Mucosa of descending colon (tissue), 3 donors: ENCODE measurements around the gene CARHSP1. TPM values are rescaled to one million over a fixed set of nuclear protein-coding genes. Genes with fewer than 3 reads are reported as not detected.
"Not testable (repeated sequence)": the region's sequence is repeated elsewhere in the genome, so short reads cannot be mapped to it uniquely, and the experiment has no call there.

Experiments used
- ATAC-seq: fragments of 200-7000 bp; cut with Tn5 transposase; one replicate; pipeline ENCODE4 v1.9.1; 2020; ENCODE audit warnings: mild to moderate bottlenecking, moderate library complexity
- DNase-seq, 3 donors: peaks; one replicate each; pipeline ENCODE4 v3.0.0-alpha.2; 2020
- H3K36me3 ChIP-seq: fragments of 200-600 bp; one replicate; pipeline ENCODE4 v1.8.0; 2021; ENCODE audit warnings: low read depth, mild to moderate bottlenecking
- H3K4me1 ChIP-seq: fragments of 200-600 bp; one replicate; pipeline ENCODE4 v1.8.0; 2021; ENCODE audit warnings: low read depth, mild to moderate bottlenecking
- H3K4me3 ChIP-seq: fragments of 200-600 bp; one replicate; pipeline ENCODE4 v1.8.0; 2021; ENCODE audit warnings: mild to moderate bottlenecking
- H3K9me3 ChIP-seq: fragments of 200-600 bp; one replicate; pipeline ENCODE4 v1.8.0; 2021; ENCODE audit warnings: mild to moderate bottlenecking
- CTCF ChIP-seq: fragments of 200-600 bp; IDR thresholded peaks from one replicate; pipeline ENCODE4 v1.8.0; 2022; ENCODE audit warnings: antibody characterized with exemption, mild to moderate bottlenecking
- intact Hi-C, 2 donors: fragments of 100-400 bp; cut with DNase I in 1 of 2; cut with micrococcal nuclease in 1 of 2; formaldehyde crosslinking; loops; one replicate each; pipeline versions ENCODE4 v1.11.0 to v1.11.1; 2022; cut with DNase I, micrococcal nuclease
- total RNA-seq, 3 donors: library from RNA; stranded (reverse); fragmentation: NEBNext Ultra II Directional in 2 of 3; extraction: Animal tissue kit (Norgen Biotek cat#: 25700) in 2 of 3; gene quantifications; one replicate each; pipeline versions ENCODE4 v1.2.1 to v1.2.4, GENCODE V29; 2021 to 2023
- donor health status: DM: no; HTN: no; CAD: no; lungs with moderate emphysema.
- donor health status: DM: no; HTN: no; CAD: no.
- donor health status: DM: no; HTN: yes; CAD: no.

Gene CARHSP1
- total RNA-seq, 3 donors from 2014 or later, result 42.7 to 69.4 (median 56.8) TPM

DNA sequence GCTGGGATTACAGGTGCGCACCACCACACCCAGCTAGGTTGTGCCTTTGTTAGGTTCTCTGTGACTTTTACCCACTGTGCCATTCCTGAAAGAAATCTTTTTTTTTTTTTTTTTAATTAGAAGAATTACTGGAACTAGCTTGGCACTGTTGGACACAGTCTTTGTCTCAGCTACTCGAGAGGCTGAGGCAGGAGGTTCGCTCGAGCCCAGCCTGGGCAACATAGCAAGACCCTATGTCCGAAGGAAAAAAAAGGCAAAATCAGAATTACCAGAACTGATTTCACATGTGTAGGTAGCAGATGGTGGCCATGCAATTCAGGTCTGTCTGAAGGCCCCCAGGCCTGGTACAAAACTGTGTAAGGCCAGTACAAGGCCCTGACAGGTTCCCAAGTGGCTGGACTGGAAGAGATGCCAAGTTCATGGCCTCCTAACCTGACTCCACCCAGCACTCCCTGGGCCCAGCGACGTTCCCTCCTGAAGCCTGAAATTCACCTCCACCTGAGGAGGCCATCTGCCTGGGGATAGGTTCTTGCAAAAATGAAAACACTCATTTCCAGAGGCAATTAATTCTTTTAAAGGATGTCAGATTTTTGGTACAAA lies 23.0 kb downstream of the CARHSP1 start:
- Histone ChIP-seq H3K4me1 (no peaks in the 10 kb centered on the region), H3K9me3 (no peaks in the 10 kb centered on the region), H3K4me3 (no peak overlapping the region), H3K36me3 (peaks cover 10% of the 10 kb centered on the region)
- no peak for TF ChIP-seq CTCF
- ATAC-seq (no peak), DNase-seq (no peak)
- intact Hi-C loops, result no loop called here

- H3K4me3 ChIP-seq, ATAC-seq, H3K36me3 ChIP-seq, H3K9me3 ChIP-seq, H3K4me1 ChIP-seq, intact Hi-C loops, DNase-seq: not testable (repeated sequence)
Observed at GRCh38 chr16:8843296-8843695, 25.5 kb downstream of the CARHSP1 start.

DNA sequence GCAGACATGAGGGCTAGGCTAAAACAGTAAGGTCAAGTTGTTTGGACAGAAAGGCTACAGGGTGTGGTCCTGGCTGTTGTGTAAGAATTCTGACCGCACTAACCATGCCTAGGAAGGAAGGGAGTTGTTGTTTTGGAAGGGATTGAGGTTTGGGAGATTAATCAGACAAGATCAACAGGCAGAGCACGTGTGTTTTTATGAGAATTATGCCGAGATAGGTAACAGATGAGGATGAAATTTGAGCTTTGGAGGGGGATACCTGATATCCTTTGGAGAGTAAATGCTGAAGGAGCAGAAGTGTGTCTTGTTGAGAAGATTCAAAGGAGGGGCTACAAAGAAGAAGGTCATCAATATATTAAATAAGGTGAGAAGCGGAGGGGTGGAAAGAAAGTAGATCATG lies 26.8 kb downstream of the CARHSP1 start:
- H3K9me3 ChIP-seq, H3K36me3 ChIP-seq, H3K4me3 ChIP-seq, DNase-seq, intact Hi-C loops, H3K4me1 ChIP-seq, ATAC-seq: not testable (repeated sequence)

- ATAC-seq, H3K4me3 ChIP-seq, intact Hi-C loops, H3K9me3 ChIP-seq, DNase-seq, H3K36me3 ChIP-seq, H3K4me1 ChIP-seq: not testable (repeated sequence)
Observed at GRCh38 chr16:8837594-8837993, 31.2 kb downstream of the CARHSP1 start.

GRCh38 chr16:8836797-8837196 lies 32.0 kb downstream of the CARHSP1 start:
- intact Hi-C loops, H3K4me1 ChIP-seq, H3K4me3 ChIP-seq, H3K9me3 ChIP-seq, ATAC-seq, H3K36me3 ChIP-seq, DNase-seq: not testable (repeated sequence)

DNA sequence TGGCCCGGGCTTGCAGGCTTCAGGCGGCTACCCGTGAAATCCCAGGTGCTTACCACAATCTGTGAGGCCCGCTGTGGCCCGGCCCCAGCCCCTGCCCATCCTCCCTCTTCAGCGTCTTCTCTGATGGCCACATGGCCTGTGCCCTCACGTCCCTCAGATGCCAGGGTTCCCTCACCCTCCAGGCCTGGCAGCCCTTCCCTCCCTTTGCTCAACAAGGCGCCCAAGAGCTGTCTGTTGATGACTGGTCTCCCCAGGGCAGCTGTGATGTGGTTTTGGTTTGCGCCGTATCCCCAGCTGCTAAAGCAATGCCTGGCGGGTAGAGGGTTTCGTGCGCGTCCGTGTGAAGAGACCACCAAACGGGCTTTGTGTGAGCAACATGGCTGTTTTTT lies 36.1 kb downstream of the CARHSP1 start:
- intact Hi-C loops, result no loop called here
- Histone ChIP-seq H3K36me3 (peaks cover 4% of the 10 kb centered on the region), H3K4me1 (no peaks in the 10 kb centered on the region), H3K4me3 (no peak overlapping the region), H3K9me3 (no peaks in the 10 kb centered on the region)
- no peak for TF ChIP-seq CTCF
- ATAC-seq (no peak), DNase-seq (no peak)

- no peak for DNase-seq
- no peak for ATAC-seq
- Histone ChIP-seq H3K9me3 (no peaks in the 10 kb centered on the region), H3K4me1 (no peaks in the 10 kb centered on the region), H3K36me3 (peaks cover 4% of the 10 kb centered on the region), H3K4me3 (no peak overlapping the region)
- no peak for TF ChIP-seq CTCF
- intact Hi-C loops, result no loop called here
Observed at GRCh38 chr16:8831871-8832716, 36.7 kb downstream of the CARHSP1 start.
